GM12878 (cell line): ENCODE data around the gene TUBA4B. TPM values are rescaled to one million over a fixed set of nuclear protein-coding genes. Genes with fewer than 3 reads are reported as not detected.

Source experiments
- ATAC-seq: fragments of 200-7000 bp; cut with Tn5 transposase; 3 replicates; pipeline ENCODE4 v1.9.1; 2020; ENCODE audit warnings: mild to moderate bottlenecking, moderate library complexity
- BruUV-seq: library from RNA; stranded (reverse); fragments of 400-500 nt; replicated peaks from 2 replicates; lab custom pipeline; 2021; lab: Mats Ljungman, UMichigan
- CTCF ChIA-PET: fragments of 300-600 bp; sonication (Branson Sonifier 250); formaldehyde crosslinking; extraction: SDS; loops from one replicate; lab custom pipeline; 2021; ENCODE audit warnings: inconsistent platforms; lab: Yijun Ruan, JAX
- POLR2A ChIA-PET: fragments of 350-600 bp; formaldehyde crosslinking; extraction: SDS; loops from one replicate; lab custom pipeline; 2021; ENCODE audit warnings: inconsistent platforms; lab: Charles Lee
- RAD21 ChIA-PET: fragments of 300-600 bp; sonication (Branson Sonifier 250); formaldehyde crosslinking; loops from one replicate; lab custom pipeline; 2023; ENCODE audit warnings: antibody characterized with exemption; ENCODE audit not compliant: unreplicated experiment; lab: Charles Lee
- SMC1A ChIA-PET: fragments of 300-600 bp; sonication (Branson Sonifier 250); formaldehyde crosslinking; loops from one replicate; lab custom pipeline; 2023; ENCODE audit not compliant: unreplicated experiment, uncharacterized antibody; lab: Charles Lee
- DNase-seq: peaks from one replicate; pipeline ENCODE4 v3.0.0-alpha.2; 2011; ENCODE audit warnings: low read depth, low spot score
- FAIRE-seq: peaks from 3 replicates; lab custom pipeline; 2011; peaks lifted over from hg19 to GRCh38; lab: Jason Lieb, UNC
- H2AFZ ChIP-seq: 2 replicates; pipeline ENCODE4 v1.6.0; 2011; ENCODE audit warnings: low read depth, low read length, control low read depth; ENCODE audit not compliant: control insufficient read depth
- H3K27ac ChIP-seq: 2 replicates; pipeline ENCODE4 v1.5.1; 2011; ENCODE audit warnings: control low read depth; ENCODE audit not compliant: control insufficient read depth, insufficient read depth
- H3K27me3 ChIP-seq, 2 experiments: replicated peaks in 1 of 2; 2 replicates each; pipeline versions ENCODE4 v1.6.0 to v1.6.1; 2011; ENCODE audit warnings: low read length in 1 of 2; ENCODE audit not compliant: control insufficient read depth in 2 of 2, insufficient read depth in 2 of 2
- H3K36me3 ChIP-seq, 2 experiments: 2 replicates each; pipeline ENCODE4 v1.5.1; 2011; ENCODE audit warnings: low read length in 1 of 2; ENCODE audit not compliant: control insufficient read depth in 2 of 2, insufficient read depth in 2 of 2
- H3K4me1 ChIP-seq: 2 replicates; pipeline ENCODE4 v1.6.1; 2011; ENCODE audit warnings: mild to moderate bottlenecking, low read length, moderate library complexity, mixed read lengths; ENCODE audit not compliant: control insufficient read depth, insufficient read depth
- H3K4me2 ChIP-seq: 2 replicates; pipeline ENCODE4 v1.6.0; 2011; ENCODE audit warnings: control low read depth; ENCODE audit not compliant: control insufficient read depth, insufficient read depth
- H3K4me3 ChIP-seq: fragments of 200-600 bp; sonication (generic); 2 replicates; pipeline ENCODE4 v1.5.1; 2016
- H3K79me2 ChIP-seq: 2 replicates; pipeline ENCODE4 v1.6.0; 2011; ENCODE audit warnings: low read length; ENCODE audit not compliant: control insufficient read depth, insufficient read depth
- H3K9ac ChIP-seq: 2 replicates; pipeline ENCODE4 v1.8.0; 2011; ENCODE audit warnings: low read length, control low read depth, mixed read lengths; ENCODE audit not compliant: control insufficient read depth, insufficient read depth
- H3K9me3 ChIP-seq: replicated peaks from 3 replicates; pipeline ENCODE4 v1.5.1; 2011; ENCODE audit warnings: mild to moderate bottlenecking, low read length; ENCODE audit not compliant: control insufficient read depth, insufficient read depth
- H4K20me1 ChIP-seq: 2 replicates; pipeline ENCODE4 v1.6.0; 2011; ENCODE audit not compliant: control insufficient read depth, insufficient read depth
- EGR1 ChIP-seq, 2 experiments: IDR thresholded peaks; 1 replicate in 1 of 2; 2 replicates in 1 of 2; pipeline ENCODE4 v1.6.1; 2011 to 2012; ENCODE audit warnings: low read depth in 2 of 2, low read length in 2 of 2, borderline replicate concordance in 1 of 2, mild to moderate bottlenecking in 1 of 2, moderate library complexity in 1 of 2
- SMC3 ChIP-seq: IDR thresholded peaks from 2 replicates; pipeline ENCODE4 v1.6.1; 2011; ENCODE audit warnings: low read length, improper control_type of control experiment, borderline replicate concordance
- STAT3 ChIP-seq: IDR thresholded peaks from 2 replicates; pipeline ENCODE4 v1.6.1; 2011; ENCODE audit warnings: low read depth, low read length, improper control_type of control experiment
- ZBTB11 ChIP-seq: fragments of 450-650 bp; formaldehyde crosslinking; IDR thresholded peaks from 2 replicates; pipeline ENCODE4 v1.5.0; 2022; ENCODE audit warnings: mild to moderate bottlenecking, missing genetic modification characterization
- ZBTB40 ChIP-seq: fragments of 450-650 bp; IDR thresholded peaks from 2 replicates; pipeline ENCODE4 v1.6.1; 2016; ENCODE audit warnings: mild to moderate bottlenecking, moderate library complexity, borderline replicate concordance
- WGBS: methylation state at CpG from one replicate; pipeline ENCODE4 v1.1.6; 2016; ENCODE audit warnings: low lambda C conversion rate; ENCODE audit not compliant: insufficient replicate concordance, insufficient coverage; ENCODE audit errors: missing lambda C conversion rate; 5-methylcytosine and 5-hydroxymethylcytosine counted together
- in situ Hi-C: fragments of 300-500 bp; cut with MboI; formaldehyde crosslinking; loops from 9 replicates; pipeline ENCODE4 v1.14.3; 2018; ENCODE audit warnings: mixed read lengths
- intact Hi-C: fragments of 100-400 bp; cut with micrococcal nuclease; formaldehyde crosslinking; loops from one replicate; pipeline ENCODE4 v1.14.2; 2022; ENCODE audit not compliant: unreplicated experiment
- polyA plus RNA-seq, 11 experiments: library from polyadenylated mRNA; depleted of rRNA in 4 of 11; unstranded in 6 of 11; stranded (reverse) in 5 of 11; fragments of >200 nt; fragmentation: Nextera tagmentation in 4 of 11; fragmentation: Illumina TruSeq in 1 of 11; extraction: Ambion mirVana in 4 of 11; extraction: Trizol in 1 of 11; gene quantifications; 1 replicate in 1 of 11; 2 replicates in 10 of 11; pipeline versions ENCODE4 v1.2.1 to v1.2.3, GENCODE V29; 2011 to 2016; ENCODE audit warnings: inconsistent platforms in 2 of 11, missing spikeins in 2 of 11, low read depth in 1 of 11
- total RNA-seq, 4 experiments: library from RNA; depleted of rRNA in 3 of 4; stranded (reverse); fragments of >200 nt in 3 of 4; fragmentation: Illumina TruSeq in 1 of 4; extraction: Trizol in 1 of 4; gene quantifications; 2 replicates each; pipeline versions ENCODE4 v1.2.1 to v1.2.3, GENCODE V29; 2013 to 2021

The TUBA4B gene
- total and polyA plus RNA-seq, 10 of the 15 experiments (the other 5 are each of a cell fraction or from before 2014, with no cell fraction given), result 0.07 TPM; not detected in 9

GRCh38 chr2:219297766-219298456 lies 44.9 kb downstream of the TUBA4B start:
- WGBS, result 54% methylated on average over 14 of the region's 14 CpGs
- no peak for ATAC-seq
- no peak overlapping the region for H3K4me2 ChIP-seq
- TF ChIP-seq STAT3 (no peak), EGR1 (IDR thresholded peaks at IDR 0.05; ENCODE audit: borderline replicate concordance in 1 of 2, low read depth in 2 of 2, low read length in 2 of 2) (no peak), SMC3 (no peak), ZBTB40 (no peak), ZBTB11 (CRISPR knock-in tag) (no peak)
- peaks cover 8% of the 10 kb centered on the region for H3K4me1 ChIP-seq
- no TSS peak for BruUV-seq
- no peaks in the 10 kb centered on the region for H3K9me3 ChIP-seq
- H4K20me1 ChIP-seq, result no peaks in the 10 kb centered on the region
- no peaks in the 10 kb centered on the region for H3K36me3 ChIP-seq
- no peak for FAIRE-seq
- H3K79me2 ChIP-seq, result no peaks in the 10 kb centered on the region
- H2AFZ ChIP-seq, result no peak overlapping the region
- intact Hi-C loops (loop anchor here (1.0 to 5.0 kb wide), 3 partner anchors 121 to 241 kb away; partner anchors contain the start of genes CNPPD1, NHEJ1 and RETREG2), in situ Hi-C loops (loop anchor here (5.0 kb wide), 2 partner anchors 141 to 241 kb away; no protein-coding TSS in a partner anchor)
- no peak overlapping the region for H3K9ac ChIP-seq
- RAD21 ChIA-PET, result interaction anchor here (0.8 to 4.0 kb wide), 3 partner anchors 19 to 139 kb away, joined by 4 to 33 read pairs (median 22); partner anchors contain the start of genes DNAJB2, NHEJ1 and SLC23A3
- CTCF ChIA-PET, result interaction anchor here (0.7 to 10.9 kb wide), 13 partner anchors 17 to 240 kb away, joined by 3 to 208 read pairs (median 4); partner anchors contain the start of genes CNPPD1, DNAJB2, NHEJ1 and SLC23A3
- POLR2A ChIA-PET, result no interaction called here
- no peak overlapping the region for H3K4me3 ChIP-seq
- DNase-seq, result no peak
- H3K27me3 ChIP-seq, result peaks cover 2 to 3% of the 10 kb centered on the region in 2 experiments; a peak in 1 of 4 replicates
- no peak overlapping the region for H3K27ac ChIP-seq
- SMC1A ChIA-PET, result interaction anchor here (1.2 to 5.8 kb wide), 5 partner anchors 36 to 144 kb away, joined by 4 to 36 read pairs (median 5); partner anchors contain the start of gene NHEJ1
